Adrenal gland (tissue), 5 donors: ENCODE measurements around the gene KLK6.

ENCODE experiments used
- CTCF ChIP-seq, 6 experiments: fragments of 450-650 bp in 4 of 6; fragments of 200-600 bp in 2 of 6; sonication (generic) in 1 of 6; IDR thresholded peaks; 1 replicate in 5 of 6; 2 replicates in 1 of 6; pipeline versions ENCODE4 v1.5.1 to v1.8.0; 2016 to 2021; ENCODE audit warnings: antibody characterized with exemption in 6 of 6, mild to moderate bottlenecking in 2 of 6, moderate library complexity in 1 of 6
- POLR2A ChIP-seq, 2 donors: fragments of 450-650 bp; IDR thresholded peaks; one replicate each; pipeline ENCODE4 v1.6.1; 2017; ENCODE audit warnings: antibody characterized with exemption in 2 of 2, mild to moderate bottlenecking in 2 of 2, moderate library complexity in 1 of 2
- donor health status: DM: no; HTN: no; CAD: no.

GRCh38 chr19:50949861-50950260 is 19.5 kb downstream of the KLK6 start:
- TF ChIP-seq CTCF (IDR thresholded peaks at IDR 0.05) (no peak), POLR2A (IDR thresholded peaks at IDR 0.05) (no peak)
